Stimulated activated CD4-positive, alpha-beta T cell treated with anti-CD3 and anti-CD28 coated beads, Interleukin-12 subunit alpha, Interleukin-12 subunit beta, amount 100 ng/mL, for 4 hours (primary cell): Measurements from ENCODE around the gene ITGA2B.
"Not testable (repeated sequence)": the region's sequence is repeated elsewhere in the genome, so short reads cannot be mapped to it uniquely, and the experiment has no call there.

Experiments used
- DNase-seq: peaks from one replicate; pipeline ENCODE4 v3.0.0-alpha.2; 2020

Gene ITGA2B

DNA sequence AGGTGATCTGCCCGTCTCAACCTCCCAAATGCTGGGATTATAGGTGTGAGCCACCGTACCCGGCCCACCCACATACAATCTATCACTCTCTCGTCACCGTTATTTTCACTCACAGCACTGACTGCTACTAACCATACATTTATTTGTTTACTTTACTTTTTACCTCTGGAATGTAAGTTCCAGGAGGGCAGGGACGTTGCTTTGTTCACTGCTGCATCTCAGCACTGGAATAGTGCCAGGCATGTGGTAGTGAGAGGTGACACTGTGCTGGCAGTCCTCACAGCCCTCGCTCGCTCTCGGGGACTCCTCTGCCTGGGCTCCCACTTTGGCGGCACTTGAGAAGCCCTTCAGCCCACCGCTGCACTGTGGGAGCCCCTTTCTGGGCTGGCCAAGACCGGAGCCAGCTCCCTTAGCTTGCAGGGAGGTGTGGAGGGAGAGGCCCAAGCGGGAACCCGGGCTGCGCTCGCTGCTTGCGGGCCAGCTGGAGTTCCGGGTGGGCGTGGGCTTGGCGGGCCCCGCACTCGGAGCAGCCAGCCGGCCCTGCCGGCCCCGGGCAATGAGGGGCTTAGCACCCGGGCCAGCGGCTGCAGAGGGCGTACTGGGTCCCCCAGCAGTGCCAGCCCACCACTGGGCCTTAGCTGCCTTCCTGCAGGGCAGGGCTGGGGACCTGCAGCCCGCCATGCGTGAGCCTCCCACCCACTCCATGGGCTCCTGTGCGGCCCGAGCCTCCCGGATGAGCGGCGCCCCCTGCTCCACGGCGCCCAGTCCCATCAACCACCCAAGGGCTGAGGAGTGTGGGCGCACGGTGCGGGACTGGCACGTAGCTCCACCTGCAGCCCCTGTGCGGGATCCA lies 20.8 kb downstream of the ITGA2B start:
- not testable (repeated sequence) for DNase-seq

DNA sequence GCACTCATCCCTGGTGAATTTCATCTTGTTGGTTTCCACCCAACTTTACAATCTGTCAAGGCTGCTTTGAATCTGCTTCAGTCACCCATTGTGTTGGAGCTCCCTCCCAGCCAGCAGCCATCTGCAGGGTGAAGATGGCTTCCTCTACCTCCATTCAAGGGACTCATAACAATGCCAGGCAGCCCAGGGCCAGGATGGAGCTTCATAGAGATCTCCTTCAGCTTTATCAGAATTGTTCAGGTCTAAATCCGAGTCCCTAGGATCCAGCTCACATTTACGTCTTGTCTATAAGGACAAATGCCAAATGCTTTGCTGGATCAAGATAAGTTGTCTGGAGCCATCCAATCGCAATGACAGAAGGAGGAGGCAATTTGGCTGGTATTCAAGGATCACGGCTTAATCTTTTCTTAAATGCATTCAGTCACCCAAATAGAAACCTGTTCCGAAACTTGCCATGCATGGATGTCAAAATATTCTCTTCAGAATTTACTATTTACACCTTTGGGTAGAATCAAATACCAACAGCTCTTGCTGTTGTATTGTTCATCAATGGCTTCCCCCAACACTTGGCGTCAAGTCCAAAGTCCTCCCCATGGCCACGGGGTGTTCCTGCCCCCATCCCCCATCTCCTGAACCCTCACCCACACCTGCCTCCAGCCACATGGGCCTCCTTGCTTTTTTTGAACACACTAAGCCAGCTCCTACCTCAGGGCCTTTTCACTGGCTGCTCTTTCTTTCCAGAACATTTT lies 22.0 kb downstream of the ITGA2B start:
- no peak for DNase-seq

DNA sequence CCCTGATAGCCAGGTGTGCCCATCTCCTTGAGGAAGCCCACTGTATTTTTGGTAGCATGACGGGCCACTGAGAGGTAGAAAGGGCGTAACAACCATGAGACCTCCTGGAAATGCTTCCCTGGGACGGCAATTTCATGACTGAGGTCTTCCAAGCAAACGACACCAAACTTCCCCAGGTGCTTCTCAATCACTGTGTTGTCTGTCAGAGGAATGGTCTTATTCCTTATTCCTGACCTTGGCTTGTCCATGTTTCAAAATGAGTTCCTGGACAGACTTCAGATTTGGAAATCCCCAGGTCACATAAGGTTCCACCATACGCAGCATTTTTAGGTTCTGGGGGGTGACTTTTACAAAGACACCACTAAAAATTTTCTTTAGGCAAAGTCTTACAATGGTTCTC lies 24.4 kb downstream of the ITGA2B start:
- DNase-seq = not testable (repeated sequence)

DNA sequence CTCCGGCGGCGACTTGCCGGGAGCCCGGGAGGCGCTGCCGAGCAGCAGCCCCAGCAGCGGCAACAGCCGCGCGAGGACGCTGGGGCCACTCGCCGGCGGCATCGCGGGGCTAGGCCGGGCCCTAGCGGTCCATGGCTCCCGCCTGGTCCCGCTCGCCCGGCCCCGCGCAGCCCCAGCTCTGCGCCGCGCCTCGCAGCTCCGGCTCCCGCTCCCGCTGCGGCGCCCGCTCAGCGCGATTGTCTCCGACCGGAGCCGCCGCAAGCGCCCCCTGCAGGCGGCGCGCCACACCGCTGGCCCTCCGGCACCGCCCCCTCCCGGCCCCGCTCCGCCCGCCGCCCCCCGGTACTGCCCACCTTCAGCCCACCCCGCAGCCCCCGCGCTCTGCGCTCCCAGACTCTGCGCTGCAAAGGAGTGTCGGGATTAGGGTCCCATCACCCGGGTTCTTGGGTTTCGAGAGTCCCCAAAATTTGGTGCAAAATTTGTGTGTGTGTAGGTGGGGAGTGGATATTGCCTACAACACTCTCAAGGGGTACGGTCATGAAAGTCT lies 25.8 kb downstream of the ITGA2B start, which contains the start of gene FAM171A2:
Gene FAM171A2, minus strand, starts transcription at position 241 of the 547 bp plus-strand sequence. Its CDS starts 139 bp downstream, at position 102.
- DNase-seq = peak; percentile 67

DNA sequence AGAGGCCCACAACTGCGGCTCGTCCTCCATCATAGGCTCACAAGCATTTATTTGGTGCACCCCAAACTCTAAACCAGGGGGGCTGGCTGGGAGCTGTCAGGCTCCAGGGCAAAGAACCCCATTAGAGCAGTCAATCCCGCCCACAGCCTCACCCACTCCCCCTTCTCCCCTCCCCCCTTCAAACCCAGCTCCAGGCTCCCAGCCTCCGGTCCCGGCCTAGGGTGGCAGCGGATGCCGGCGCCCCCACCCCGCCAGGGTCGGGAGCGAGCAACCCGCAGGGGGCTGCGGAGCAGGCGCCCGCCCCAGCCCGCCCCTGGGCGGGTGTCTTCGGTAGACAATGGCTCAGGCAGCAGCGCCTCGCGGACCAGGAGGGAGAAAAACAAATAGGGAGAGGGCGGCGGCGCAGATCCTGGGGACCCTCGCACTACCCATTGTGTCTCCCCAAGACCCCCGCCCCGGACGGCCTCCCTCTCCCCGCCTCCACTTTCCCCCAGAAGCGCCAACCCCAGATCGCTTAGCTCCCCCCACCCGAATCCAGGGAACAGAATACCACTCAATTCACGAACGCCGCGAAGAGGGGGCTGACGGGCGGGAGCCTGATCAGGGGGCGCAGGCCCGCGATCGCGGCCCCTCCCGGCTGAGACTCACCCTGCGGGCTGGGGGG lies 26.4 kb downstream of the ITGA2B start:
- DNase-seq = no peak

DNA sequence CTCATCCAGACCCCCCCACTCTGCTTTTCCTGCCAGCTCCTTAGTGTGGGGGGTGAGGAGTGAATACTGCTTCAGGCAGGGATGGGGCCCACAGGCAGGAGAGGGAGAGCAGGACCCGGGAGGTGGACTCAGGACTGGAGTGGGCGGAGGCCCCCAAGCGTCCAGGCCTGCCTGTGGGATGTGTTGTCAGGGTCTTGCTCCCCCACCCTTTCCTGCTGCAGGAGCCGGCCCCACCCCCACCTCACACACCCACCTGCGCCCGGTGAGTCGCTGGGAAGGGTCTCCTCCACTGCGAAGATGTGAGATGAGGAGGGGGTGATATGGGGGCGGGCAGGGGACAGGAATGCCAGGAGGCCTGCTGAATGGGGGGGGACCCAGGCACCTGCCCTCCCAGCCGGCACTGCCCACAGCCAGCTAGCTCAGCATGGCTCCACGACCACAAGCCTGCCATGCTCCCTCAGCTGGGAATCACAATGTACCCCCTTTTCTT lies 26.9 kb downstream of the ITGA2B start:
- DNase-seq = no peak

DNA sequence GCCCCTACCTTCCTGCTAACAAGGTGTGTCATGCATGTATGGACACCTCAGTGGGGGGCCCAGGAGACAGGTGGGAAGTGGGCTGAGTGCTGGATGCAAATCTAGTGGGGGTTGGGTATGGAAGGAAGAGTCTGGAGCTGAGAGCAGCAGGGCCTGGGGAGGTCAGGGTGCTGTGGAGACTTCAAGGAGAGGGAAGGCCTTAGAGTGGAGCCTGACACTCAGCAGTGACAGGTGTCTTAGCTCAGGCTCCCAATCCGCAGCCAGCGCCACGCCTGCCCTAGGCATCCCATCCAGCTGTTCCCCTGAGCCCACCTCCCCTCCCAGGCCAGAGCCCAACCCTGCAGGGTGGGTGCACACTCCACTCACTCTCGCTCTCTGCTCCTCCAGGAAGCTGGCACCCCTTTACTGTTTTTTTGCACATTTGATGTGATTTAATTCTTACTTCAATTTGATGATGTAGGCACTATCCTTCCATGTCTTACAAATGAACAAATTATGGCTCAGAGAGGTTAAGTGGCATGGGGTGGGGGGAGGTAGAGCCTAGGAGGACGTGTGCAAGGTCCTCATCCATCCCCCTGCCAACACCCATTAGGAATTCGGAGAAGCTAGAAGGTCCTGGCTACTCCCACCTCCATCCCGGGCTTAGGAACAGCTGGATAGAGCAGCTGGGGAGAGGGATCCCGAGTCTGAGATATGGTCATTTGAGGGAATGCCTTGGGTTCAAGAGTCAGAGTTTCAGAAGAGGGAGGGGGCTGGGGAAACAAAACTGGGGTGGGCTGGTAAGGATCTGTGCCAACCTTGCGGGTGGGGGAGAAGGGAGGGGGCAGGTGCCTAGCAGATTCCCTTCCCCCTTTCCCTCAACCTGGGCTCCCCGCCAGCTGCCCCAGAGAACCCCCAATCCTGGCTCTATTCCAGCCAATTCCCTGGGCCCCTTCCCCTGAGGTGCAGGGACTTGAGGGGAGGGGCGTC lies 27.9 kb downstream of the ITGA2B start:
- DNase-seq = no peak

DNA sequence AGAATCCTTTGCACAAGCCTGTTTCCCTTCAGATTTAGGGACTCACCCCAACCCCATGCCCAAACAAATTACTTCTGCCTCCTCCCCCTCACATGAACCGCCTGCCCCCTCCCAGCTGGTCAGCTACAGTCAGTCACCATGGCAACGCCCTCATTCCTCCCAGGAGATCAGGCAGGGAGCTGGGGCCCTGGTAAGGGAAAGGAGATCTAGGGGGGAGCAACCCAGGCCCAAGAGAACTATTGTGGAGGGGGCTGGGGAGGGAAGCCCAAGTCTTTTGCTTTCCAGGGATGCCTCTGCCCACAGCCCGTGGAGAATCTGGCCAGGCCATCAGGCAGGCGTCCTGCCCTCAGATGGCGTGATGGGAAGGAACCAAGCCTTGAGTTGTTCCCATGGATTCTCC lies 28.6 kb downstream of the ITGA2B start:
- DNase-seq = no peak

DNA sequence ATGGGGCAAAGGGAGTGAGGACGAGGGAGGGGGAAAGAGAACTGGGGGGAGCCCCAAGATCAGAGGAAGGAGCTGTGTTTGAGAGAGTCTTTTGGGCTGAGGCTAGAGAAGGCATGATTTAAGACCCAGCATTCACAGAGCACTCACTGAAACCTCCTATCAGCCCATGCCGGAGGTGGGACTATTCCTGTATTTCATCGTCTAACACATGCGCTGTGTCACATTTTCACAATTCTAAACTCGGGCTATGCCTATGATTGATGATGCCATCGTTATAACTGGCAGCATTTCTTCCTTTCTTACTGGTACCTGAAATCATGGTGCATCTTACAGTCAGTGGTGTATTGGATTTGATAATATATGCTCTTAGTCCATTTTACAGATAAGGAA lies 29.3 kb downstream of the ITGA2B start:
- DNase-seq = no peak

DNA sequence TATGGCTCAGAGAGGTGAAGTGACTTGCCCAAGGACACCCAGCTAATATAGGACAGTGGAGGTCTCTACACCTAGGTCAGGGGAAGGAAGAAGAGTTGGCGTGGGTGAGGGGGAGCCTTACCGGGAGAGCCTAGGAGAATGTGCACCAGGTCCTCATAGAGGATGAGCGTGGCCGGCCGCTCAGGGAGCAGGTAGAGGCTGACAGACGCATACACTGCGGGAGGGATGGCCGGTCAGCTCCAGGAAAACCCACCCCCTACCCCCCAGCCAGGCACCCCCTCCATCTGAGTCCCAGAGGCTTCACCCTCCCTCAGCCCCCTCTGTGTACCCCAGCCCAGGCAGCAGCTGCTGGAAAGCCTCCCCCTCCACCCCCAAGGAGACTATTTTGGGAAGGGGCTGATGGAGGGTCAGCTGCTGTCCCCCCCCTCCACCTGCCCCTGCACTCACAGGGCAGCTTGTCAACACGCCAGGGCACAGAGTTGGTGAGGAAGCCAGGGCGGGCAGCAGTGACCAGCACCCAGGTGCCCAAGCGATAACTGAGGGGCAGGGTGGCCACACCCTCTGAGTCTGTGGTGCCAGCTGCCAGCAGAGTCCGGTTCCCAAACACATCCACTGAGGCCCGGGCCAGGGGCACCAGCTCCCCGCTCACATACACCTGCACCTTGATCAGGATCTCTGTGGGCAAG lies 29.8 kb downstream of the ITGA2B start:
- no peak for DNase-seq

DNA sequence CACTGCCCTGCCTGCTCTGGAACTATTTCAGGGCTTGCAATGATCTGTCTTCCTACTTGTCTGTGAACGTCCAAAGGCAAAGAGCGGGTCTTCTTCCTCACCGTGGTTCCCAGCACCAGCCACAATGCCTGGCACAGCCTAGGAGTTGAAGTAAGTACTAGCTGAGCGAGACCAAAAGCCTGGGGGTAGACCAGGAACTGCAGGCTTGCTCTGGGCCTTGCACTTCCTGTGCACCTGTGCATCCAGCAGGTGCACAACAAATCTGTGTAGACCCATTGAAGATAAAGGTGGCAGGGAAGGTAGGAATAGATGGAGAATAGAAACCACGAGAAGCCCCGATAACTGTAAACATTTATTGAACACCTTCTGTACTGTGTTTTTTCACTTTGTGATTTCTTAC lies 30.4 kb downstream of the ITGA2B start:
- no peak for DNase-seq

DNA sequence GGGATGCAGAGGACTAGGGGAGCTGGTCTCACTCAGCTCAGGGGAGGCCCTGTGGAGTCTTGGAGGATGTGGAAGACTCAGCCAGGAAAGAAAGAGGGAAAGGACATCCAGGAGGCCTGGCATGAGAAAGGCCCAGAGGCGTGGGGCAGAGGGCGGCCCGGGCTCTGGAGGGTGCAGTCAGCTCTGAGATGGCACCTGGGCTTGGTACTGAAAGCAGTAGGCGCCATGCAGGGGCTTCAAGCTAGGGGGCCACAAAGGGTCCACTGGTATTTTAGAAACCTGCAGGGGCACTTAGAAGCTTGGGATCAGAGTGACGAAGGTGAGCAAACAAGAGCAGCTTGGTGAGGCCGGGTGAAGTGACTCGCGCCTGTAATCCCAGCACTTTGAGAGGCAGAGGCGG lies 31.4 kb downstream of the ITGA2B start:
- no peak for DNase-seq

DNA sequence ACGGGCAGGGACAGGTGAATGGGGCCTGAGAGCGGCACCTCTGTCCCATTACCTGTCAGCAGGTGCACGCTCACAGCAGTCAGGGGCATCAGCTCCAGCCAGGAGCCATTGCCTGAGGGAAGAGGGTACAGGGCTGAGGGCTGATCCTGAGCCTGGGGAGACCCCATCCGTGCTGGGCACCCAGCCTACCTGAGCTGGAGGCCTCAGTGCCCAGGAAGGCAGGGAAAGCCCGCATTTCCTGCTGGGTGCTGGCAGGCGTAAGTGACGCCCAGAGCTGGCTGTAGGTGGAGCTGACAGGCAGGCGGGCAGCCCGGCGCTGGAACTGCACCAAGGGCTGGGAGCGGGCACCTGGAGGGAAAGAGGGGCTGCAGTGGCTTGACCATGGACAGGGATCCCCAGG lies 33.2 kb downstream of the ITGA2B start:
- DNase-seq = no peak

DNA sequence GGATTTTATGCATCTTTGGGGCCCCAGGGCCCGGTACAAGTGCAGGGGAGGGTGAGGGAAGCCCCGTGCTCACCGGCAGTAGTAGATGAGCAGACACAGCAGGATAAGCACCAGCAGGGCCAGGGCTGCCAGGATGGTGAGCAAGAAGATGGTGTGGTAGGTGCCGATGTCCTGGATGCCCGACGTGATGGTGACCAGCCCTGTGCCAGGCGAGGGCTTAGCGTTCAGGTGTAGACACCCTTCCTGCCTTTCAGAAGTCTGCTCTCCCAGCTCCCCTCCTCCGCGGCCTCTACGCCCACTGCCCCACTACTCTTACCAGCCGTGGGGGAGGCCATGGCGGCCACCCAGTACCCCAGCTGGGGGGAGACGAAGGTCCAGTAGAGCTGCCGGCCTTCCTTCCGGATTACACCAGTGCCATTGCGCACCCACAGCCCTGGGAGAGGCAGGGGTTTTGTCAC lies 33.8 kb downstream of the ITGA2B start:
- no peak for DNase-seq

DNA sequence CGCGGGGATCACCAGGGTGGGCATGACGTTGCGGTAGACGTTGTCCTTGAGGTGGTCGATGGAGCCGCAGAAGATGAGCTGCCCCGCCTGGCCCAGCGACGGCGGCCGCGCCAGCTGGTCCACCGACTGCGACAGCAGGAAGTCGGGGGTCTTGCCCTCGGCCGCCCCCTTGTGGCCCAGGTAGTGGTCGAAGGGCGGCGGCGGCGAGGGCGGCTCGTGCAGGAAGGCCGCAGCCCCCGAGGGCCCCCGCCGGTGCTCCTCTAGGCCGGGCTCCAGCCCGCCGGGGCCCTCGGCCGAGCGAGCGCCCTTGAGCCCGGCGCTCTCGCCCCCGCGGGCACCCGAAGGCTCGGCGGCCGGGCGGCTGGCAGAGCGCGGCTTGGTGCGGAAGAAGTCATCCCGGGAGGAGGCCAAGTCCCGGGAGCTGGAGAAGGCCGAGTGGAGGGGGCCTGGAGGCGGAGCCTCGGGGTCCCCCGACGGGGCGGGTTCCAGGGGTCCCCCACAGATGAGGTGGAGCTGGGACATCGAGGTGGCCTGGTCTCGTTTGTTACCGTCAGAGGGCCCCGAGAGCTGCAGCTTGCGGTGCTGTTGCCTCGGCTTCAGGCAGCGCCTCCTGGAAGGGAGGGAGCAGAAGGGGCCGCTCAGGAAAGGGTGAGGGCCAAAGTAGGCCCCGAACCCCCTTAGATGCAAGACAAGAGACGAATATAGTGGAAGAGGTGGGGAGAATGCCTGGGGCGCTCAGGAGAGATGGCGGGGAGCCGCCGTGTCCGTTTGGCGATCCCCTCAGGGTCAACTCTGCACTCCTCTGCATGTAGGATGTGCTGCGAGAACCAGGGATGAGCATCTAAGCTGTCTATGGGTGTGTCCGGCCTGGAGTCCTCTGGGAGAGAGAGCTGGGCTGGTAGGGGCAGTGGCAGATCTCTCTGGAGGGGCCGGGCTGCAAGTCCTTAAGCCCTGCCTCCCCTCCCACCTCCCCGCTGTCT lies 34.6 kb downstream of the ITGA2B start:
- DNase-seq = peak; percentile 64

DNA sequence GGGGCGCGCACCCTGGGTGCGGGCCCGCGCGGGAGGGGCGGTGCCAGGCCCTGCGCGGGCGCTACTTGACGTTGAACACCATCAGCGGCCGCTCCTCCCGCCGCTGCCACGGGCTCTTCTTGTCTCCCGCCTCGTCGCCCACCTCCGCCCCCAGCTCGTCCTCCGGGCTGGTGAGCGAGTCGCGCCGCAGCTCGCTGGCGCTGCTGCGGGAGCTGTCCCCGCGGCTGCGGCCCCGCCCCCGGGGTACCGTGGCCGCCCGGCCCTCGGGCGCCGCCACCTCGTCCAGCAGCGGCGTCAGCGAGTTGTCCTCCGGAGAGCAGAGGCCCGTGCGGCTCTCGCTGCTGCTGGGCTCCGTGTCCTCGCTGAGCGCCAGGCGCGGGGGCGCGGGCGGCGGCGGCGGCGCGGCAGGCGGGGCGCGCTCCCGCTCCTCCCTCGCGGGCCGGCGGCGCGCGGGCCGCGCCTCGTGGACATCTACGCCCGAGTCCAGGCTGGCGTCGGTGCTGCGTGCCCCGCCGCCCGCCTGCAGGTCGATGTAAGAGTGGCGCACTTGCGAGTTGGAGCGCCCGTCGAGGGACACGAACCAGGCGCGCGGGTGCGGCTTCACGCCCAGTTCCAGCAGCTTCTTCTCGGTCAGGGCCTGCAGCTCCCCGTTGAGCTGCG lies 35.6 kb downstream of the ITGA2B start:
- DNase-seq = no peak

DNA sequence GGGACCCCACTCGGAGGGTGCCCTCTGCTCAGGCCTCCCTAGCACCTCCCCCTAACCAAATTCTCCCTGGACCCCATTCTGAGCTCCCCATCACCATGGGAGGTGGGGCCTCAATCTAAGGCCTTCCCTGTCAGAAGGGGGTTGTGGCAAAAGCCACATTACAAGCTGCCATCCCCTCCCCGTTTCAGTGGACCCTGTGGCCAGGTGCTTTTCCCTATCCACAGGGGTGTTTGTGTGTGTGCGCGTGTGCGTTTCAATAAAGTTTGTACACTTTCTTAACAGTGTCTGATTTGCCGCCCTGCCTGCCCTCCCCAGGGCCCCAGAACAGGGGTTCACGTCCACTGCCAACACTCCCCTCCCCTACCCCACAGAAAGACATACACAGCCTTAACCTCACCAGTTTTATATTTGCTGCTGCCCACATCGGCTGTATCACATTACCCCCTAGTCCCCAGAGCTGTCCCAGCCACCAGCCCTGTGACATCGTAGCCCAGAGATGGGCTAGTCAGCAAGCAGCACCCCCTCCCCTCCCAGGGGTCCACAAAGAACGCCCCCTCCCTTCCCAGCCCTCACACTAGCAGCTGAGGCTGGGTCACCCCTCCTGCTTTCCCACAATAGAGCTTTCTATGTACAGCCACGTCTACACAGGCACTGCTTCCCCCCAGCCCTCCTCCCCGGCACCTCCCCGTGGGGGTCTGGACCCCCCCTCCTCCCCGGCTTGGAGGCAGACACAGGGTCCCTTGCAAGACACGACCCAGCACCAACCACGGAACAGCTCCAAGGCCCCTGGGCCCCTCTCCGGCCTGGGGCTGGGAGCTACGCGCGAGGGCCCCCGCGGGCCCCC lies 36.4 kb downstream of the ITGA2B start:
- no peak for DNase-seq
